Activated CD8-positive, alpha-beta memory T cell treated with anti-CD3 and anti-CD28 coated beads, Interleukin-2, amount 10 ng/mL, durations not matched to agents 7 days and 5 days (primary cell): ENCODE data around the gene SMO. TPM values are rescaled to one million over a fixed set of nuclear protein-coding genes. Genes with fewer than 3 reads are reported as not detected.

ENCODE experiments used
- total RNA-seq, 2 experiments: library from RNA; stranded (reverse); gene quantifications; one replicate each; pipeline ENCODE4 v1.2.3, GENCODE V29; 2021

Gene SMO
- total RNA-seq, 2 experiments from 2014 or later: 0.07 TPM; not detected in 1

Other genes starting within 250 kb of the SMO start
- 10 to 100 TPM; 51.9 to 55.8 TPM for gene TNPO3, start 133.5 kb upstream of the SMO start, total RNA-seq
- 10 to 100 TPM in 1 of 2 experiments, 1 to 10 TPM in 1; 6.1 to 15.2 TPM for gene TSPAN33, start 43.9 kb upstream of the SMO start, total RNA-seq
- gene AHCYL2, start 36.4 kb downstream of the SMO start, total RNA-seq: 10 to 100 TPM; 12.7 to 12.8 TPM
- 10 to 100 TPM; 15.6 to 19.0 TPM for gene STRIP2, start 245.8 kb downstream of the SMO start, total RNA-seq